ENCODE measurements around the gene CLNK.

Gene CLNK

GRCh38 chr4:10701702-10702460 lies 17.3 kb upstream of the CLNK start:
- no peak for DNase-seq (ENCODE audit: low read depth in 2 of 2)

GRCh38 chr4:10701161-10701560 lies 16.6 kb upstream of the CLNK start:
- DNase-seq (ENCODE audit: low read depth in 2 of 2) = no peak

GRCh38 chr4:10698172-10698571 lies 13.6 kb upstream of the CLNK start:
- DNase-seq (ENCODE audit: low read depth in 2 of 2) = no peak

GRCh38 chr4:10697086-10697485 lies 12.5 kb upstream of the CLNK start:
- no peak for DNase-seq (ENCODE audit: low read depth in 2 of 2)

- DNase-seq (ENCODE audit: low read depth in 2 of 2) = no peak
Observed at GRCh38 chr4:10696253-10696652, 11.7 kb upstream of the CLNK start.

GRCh38 chr4:10694828-10695209 lies 10.3 kb upstream of the CLNK start:
- no peak for DNase-seq (ENCODE audit: low read depth in 2 of 2)

- DNase-seq (ENCODE audit: low read depth in 2 of 2) = no peak
Observed at GRCh38 chr4:10694151-10694827, 9.7 kb upstream of the CLNK start.

- no peak for DNase-seq (ENCODE audit: low read depth in 2 of 2)
Observed at GRCh38 chr4:10691651-10692050, 7.1 kb upstream of the CLNK start.

- DNase-seq (ENCODE audit: low read depth in 2 of 2) = no peak
Observed at GRCh38 chr4:10690185-10690907, 5.8 kb upstream of the CLNK start.

GRCh38 chr4:10688846-10689245 lies 4.3 kb upstream of the CLNK start:
- DNase-seq (ENCODE audit: low read depth in 2 of 2) = no peak

- no peak for DNase-seq (ENCODE audit: low read depth in 2 of 2)
Observed at GRCh38 chr4:10688022-10688421, 3.5 kb upstream of the CLNK start.

- no peak for DNase-seq (ENCODE audit: low read depth in 2 of 2)
Observed at GRCh38 chr4:10687526-10687925, 3.0 kb upstream of the CLNK start.

GRCh38 chr4:10682397-10682796 lies 2.2 kb downstream of the CLNK start:
- no peak for DNase-seq (ENCODE audit: low read depth in 2 of 2)

- no peak for DNase-seq (ENCODE audit: low read depth in 2 of 2)
Observed at GRCh38 chr4:10677796-10678497, 6.6 kb downstream of the CLNK start.

GRCh38 chr4:10673817-10674369 lies 10.7 kb downstream of the CLNK start:
- no peak for DNase-seq (ENCODE audit: low read depth in 2 of 2)

- no peak for DNase-seq (ENCODE audit: low read depth in 2 of 2)
Observed at GRCh38 chr4:10672379-10672778, 12.2 kb downstream of the CLNK start.

GRCh38 chr4:10671799-10672198 lies 12.8 kb downstream of the CLNK start:
- no peak for DNase-seq (ENCODE audit: low read depth in 2 of 2)

GRCh38 chr4:10671366-10671765 lies 13.2 kb downstream of the CLNK start:
- no peak for DNase-seq (ENCODE audit: low read depth in 2 of 2)

- DNase-seq (ENCODE audit: low read depth in 2 of 2) = no peak
Observed at GRCh38 chr4:10670321-10670720, 14.2 kb downstream of the CLNK start.

GRCh38 chr4:10667701-10668326 lies 16.8 kb downstream of the CLNK start:
- no peak for DNase-seq (ENCODE audit: low read depth in 2 of 2)

GRCh38 chr4:10666616-10667015 lies 18.0 kb downstream of the CLNK start:
- DNase-seq (ENCODE audit: low read depth in 2 of 2) = no peak
